Hepatocyte (in vitro differentiated cells): ENCODE data around the gene PDYN. TPM values are rescaled to one million over a fixed set of nuclear protein-coding genes. Genes with fewer than 3 reads are reported as not detected.
A peak's percentile ranks its signal among the peaks of the same experiment; 100 is the strongest.

Source experiments
- DNase-seq: peaks from one replicate; pipeline ENCODE4 v3.0.0-alpha.2; 2016; ENCODE audit warnings: low spot score
- H2AFZ ChIP-seq: fragments of 200-600 bp; sonication (generic); 2 replicates; pipeline ENCODE4 v1.6.0; 2016; ENCODE audit warnings: antibody characterized with exemption, mild to moderate bottlenecking
- H3K27ac ChIP-seq: fragments of 200-600 bp; sonication (generic); 2 replicates; pipeline ENCODE4 v1.5.1; 2016; ENCODE audit warnings: mild to moderate bottlenecking
- H3K27me3 ChIP-seq: fragments of 200-600 bp; sonication (generic); 2 replicates; pipeline ENCODE4 v1.6.1; 2016
- H3K36me3 ChIP-seq: fragments of 200-600 bp; sonication (generic); replicated peaks from 2 replicates; pipeline ENCODE4 v1.5.1; 2016; ENCODE audit warnings: low read depth; ENCODE audit not compliant: insufficient read depth
- H3K4me1 ChIP-seq: fragments of 200-600 bp; sonication (generic); 2 replicates; pipeline ENCODE4 v1.5.1; 2016; ENCODE audit warnings: mild to moderate bottlenecking, moderate library complexity; ENCODE audit not compliant: insufficient read depth
- H3K4me2 ChIP-seq: fragments of 200-600 bp; sonication (generic); 2 replicates; pipeline ENCODE4 v1.6.0; 2016
- H3K4me3 ChIP-seq: fragments of 200-600 bp; sonication (generic); 2 replicates; pipeline ENCODE4 v1.5.1; 2016; ENCODE audit warnings: mild to moderate bottlenecking
- H3K79me2 ChIP-seq: fragments of 200-600 bp; sonication (generic); 2 replicates; pipeline ENCODE4 v1.6.0; 2017; ENCODE audit warnings: mild to moderate bottlenecking
- H3K9me2 ChIP-seq: fragments of 200-600 bp; sonication (generic); replicated peaks from 2 replicates; pipeline ENCODE4 v1.6.0; 2017; ENCODE audit warnings: mild to moderate bottlenecking; ENCODE audit not compliant: insufficient read depth
- H3K9me3 ChIP-seq: fragments of 200-600 bp; sonication (generic); 2 replicates; pipeline ENCODE4 v1.5.1; 2016; ENCODE audit warnings: low read depth, mild to moderate bottlenecking
- H4K20me1 ChIP-seq: fragments of 200-600 bp; sonication (generic); 2 replicates; pipeline ENCODE4 v1.6.0; 2016; ENCODE audit warnings: mild to moderate bottlenecking; ENCODE audit not compliant: insufficient read depth, poor library complexity, severe bottlenecking
- CTCF ChIP-seq: fragments of 200-600 bp; sonication (generic); IDR thresholded peaks from 2 replicates; pipeline ENCODE4 v1.5.1; 2016; ENCODE audit warnings: antibody characterized with exemption, mild to moderate bottlenecking; ENCODE audit not compliant: poor library complexity
- EZH2 ChIP-seq: fragments of 200-600 bp; sonication (generic); IDR thresholded peaks from 2 replicates; pipeline ENCODE4 v1.6.1; 2016; ENCODE audit warnings: antibody characterized with exemption, mild to moderate bottlenecking, borderline replicate concordance
- EZH2phosphoT487 ChIP-seq: fragments of 200-600 bp; sonication (generic); IDR thresholded peaks from one replicate; pipeline ENCODE4 v1.6.1; 2018; ENCODE audit warnings: antibody characterized with exemption, mild to moderate bottlenecking, low read depth, moderate library complexity; ENCODE audit not compliant: unreplicated experiment, severe bottlenecking
- WGBS: methylation state at CpG from one replicate; pipeline ENCODE4 v1.1.6; 2016; ENCODE audit warnings: low lambda C conversion rate; ENCODE audit errors: missing lambda C conversion rate; 5-methylcytosine and 5-hydroxymethylcytosine counted together
- polyA plus RNA-seq: library from polyadenylated mRNA; unstranded; fragments of >200 nt; fragmentation: Nextera tagmentation; extraction: Ambion mirVana; gene quantifications from 2 replicates; pipeline ENCODE4 v1.2.1, GENCODE V29; 2016
- total RNA-seq: library from RNA; depleted of rRNA; stranded (reverse); fragments of >200 nt; gene quantifications from 2 replicates; pipeline ENCODE4 v1.2.3, GENCODE V29; 2014

Gene PDYN
- total and polyA plus RNA-seq, 2 experiments from 2014 or later: not detected

- Histone ChIP-seq H3K27ac (no peak overlapping the region), H3K9me2 (no peaks in the 10 kb centered on the region), H3K9me3 (no peaks in the 10 kb centered on the region), H4K20me1 (no peaks in the 10 kb centered on the region), H3K36me3 (no peaks in the 10 kb centered on the region), H3K4me3 (no peak overlapping the region), H3K27me3 (no peaks in the 10 kb centered on the region), H3K79me2 (no peaks in the 10 kb centered on the region), H3K4me1 (peaks cover 21% of the 10 kb centered on the region), H3K4me2 (no peak overlapping the region), H2AFZ (no peak overlapping the region)
- WGBS: 94% methylated on average over 14 of the region's 14 CpGs
- TF ChIP-seq CTCF: no peak
- no peak for TF ChIP-seq EZH2
- no peak for TF ChIP-seq EZH2phosphoT487
- no peak for DNase-seq
Measured at GRCh38 chr20:1938464-1939269, 55.2 kb downstream of the PDYN start.

- peaks cover 15% of the 10 kb centered on the region for H3K4me1 ChIP-seq
- no peak overlapping the region for H3K27ac ChIP-seq
- no peaks in the 10 kb centered on the region for H3K9me2 ChIP-seq
- no peak for TF ChIP-seq CTCF
- TF ChIP-seq EZH2phosphoT487: no peak
- no peak for TF ChIP-seq EZH2
- H2AFZ ChIP-seq: no peak overlapping the region
- no peak for DNase-seq
- no peaks in the 10 kb centered on the region for H3K79me2 ChIP-seq
- WGBS: 98% methylated on average over 22 of the region's 25 CpGs
- no peaks in the 10 kb centered on the region for H4K20me1 ChIP-seq
- no peaks in the 10 kb centered on the region for H3K9me3 ChIP-seq
- H3K4me2 ChIP-seq: no peak overlapping the region
- H3K27me3 ChIP-seq: no peaks in the 10 kb centered on the region
- no peak overlapping the region for H3K4me3 ChIP-seq
- no peaks in the 10 kb centered on the region for H3K36me3 ChIP-seq
Measured at GRCh38 chr20:1937316-1937976, 56.4 kb downstream of the PDYN start.

GRCh38 chr20:1935696-1936366 lies 58.0 kb downstream of the PDYN start:
- H3K27ac ChIP-seq: peak overlapping the region; percentile 80

More at GRCh38 chr20:1935696-1936366, 58.0 kb downstream of the PDYN start:
- Histone ChIP-seq H3K36me3 (no peaks in the 10 kb centered on the region), H3K27me3 (no peaks in the 10 kb centered on the region), H3K4me2 (peak overlapping the region; percentile 56), H3K4me3 (no peak overlapping the region), H4K20me1 (no peaks in the 10 kb centered on the region), H3K9me3 (no peaks in the 10 kb centered on the region), H2AFZ (no peak overlapping the region), H3K9me2 (no peaks in the 10 kb centered on the region), H3K4me1 (peaks cover 15% of the 10 kb centered on the region), H3K79me2 (no peaks in the 10 kb centered on the region)
- peak; percentile 32 for DNase-seq
- WGBS: 54% methylated on average over 15 of the region's 15 CpGs
- no peak for TF ChIP-seq EZH2phosphoT487
- TF ChIP-seq EZH2: no peak
- no peak for TF ChIP-seq CTCF
